Esophagus squamous epithelium (tissue), 5 donors: ENCODE results near the gene IRF2BP2. TPM values are rescaled to one million over a fixed set of nuclear protein-coding genes. Genes with fewer than 3 reads are reported as not detected.

Experiments used
- DNase-seq: peaks from one replicate; lab custom pipeline; 2025; lab: John Stamatoyannopoulos, UW
- H3K27ac ChIP-seq, 4 donors: fragments of 200-600 bp; sonication (generic); one replicate each; pipeline ENCODE4 v1.5.1; 2016 to 2019; ENCODE audit warnings: mild to moderate bottlenecking in 1 of 4
- H3K27me3 ChIP-seq, 4 donors: fragments of 200-600 bp; sonication (generic); 1 replicate in 3 of 4; 2 replicates in 1 of 4; pipeline versions ENCODE4 v1.5.1 to v1.6.0; 2017 to 2021; ENCODE audit warnings: antibody characterized with exemption in 1 of 4
- H3K36me3 ChIP-seq, 3 donors: fragments of 200-600 bp; sonication (generic); one replicate each; pipeline ENCODE4 v1.5.1; 2016 to 2019
- H3K4me1 ChIP-seq, 3 donors: fragments of 200-600 bp; sonication (generic); one replicate each; pipeline ENCODE4 v1.5.1; 2017 to 2019
- H3K4me3 ChIP-seq, 4 donors: fragments of 200-600 bp; sonication (generic); 1 replicate in 3 of 4; 2 replicates in 1 of 4; pipeline ENCODE4 v1.5.1; 2016 to 2019; ENCODE audit warnings: mild to moderate bottlenecking in 2 of 4, moderate library complexity in 1 of 4
- H3K9me3 ChIP-seq, 3 donors: fragments of 200-600 bp; sonication (generic); one replicate each; pipeline ENCODE4 v1.5.1; 2016 to 2019
- CTCF ChIP-seq, 6 experiments: fragments of 450-650 bp in 4 of 6; fragments of 200-600 bp in 2 of 6; sonication (generic) in 2 of 6; IDR thresholded peaks; one replicate each; pipeline ENCODE4 v1.5.1; 2016 to 2019; ENCODE audit warnings: antibody characterized with exemption in 6 of 6, mild to moderate bottlenecking in 4 of 6, moderate library complexity in 4 of 6
- POLR2A ChIP-seq, 4 donors: fragments of 450-650 bp; IDR thresholded peaks; one replicate each; pipeline ENCODE4 v1.6.1; 2017; ENCODE audit warnings: antibody characterized with exemption in 4 of 4, mild to moderate bottlenecking in 4 of 4, moderate library complexity in 3 of 4
- WGBS, 2 donors: methylation state at CpG; one replicate each; pipeline ENCODE4 v1.1.5; 2018; 5-methylcytosine and 5-hydroxymethylcytosine counted together
- intact Hi-C: fragments of 100-400 bp; cut with DNase I; formaldehyde crosslinking; loops from one replicate; pipeline ENCODE4 v1.15.0; 2022
- total RNA-seq, 4 donors: library from RNA; depleted of rRNA; stranded (reverse); fragments of >200 nt; gene quantifications; one replicate each; pipeline ENCODE4 v1.1.0, GENCODE V29; 2016
- donor health status: DM: yes; HTN: yes; CAD: no.

The IRF2BP2 gene
- total RNA-seq, result 10 to 100 TPM; 52.5 to 66.8 (median 57.6) TPM

- 0% methylated on average over 4 to 13 of the region's 62 CpGs for WGBS, 2 donors
- Histone ChIP-seq H3K4me3 (peak within 1 kb of the TSS; percentile 70 to 98 (median 85)), H3K27me3 (no peaks in the 10 kb centered on the region), H3K36me3 (peaks cover 6 to 20% (median 17%) of the 10 kb centered on the region in 3 donors), H3K27ac (peak within 1 kb of the TSS; percentile 99 to 100 (median 100)), H3K9me3 (no peaks in the 10 kb centered on the region), H3K4me1 (peaks cover 30 to 67% (median 34%) of the 10 kb centered on the region in 3 donors)
- intact Hi-C loops, result loop anchor here (10.0 kb wide), 1 partner anchor 385 kb away; no protein-coding TSS in a partner anchor
- peak in 3 of 4 donors; percentile 62 to 96 (median 95) for TF ChIP-seq POLR2A (IDR thresholded peaks at IDR 0.05)
- TF ChIP-seq CTCF (IDR thresholded peaks at IDR 0.05), result no peak
- DNase-seq, result no peak
These were observed at the start of gene IRF2BP2 for GRCh38 chr1:234610061-234610665. Gene IRF2BP2 (minus strand): TSS chr1:234610178. CDS start chr1:234609494, 684 bp downstream.

- H3K4me1 ChIP-seq, result peaks cover 17 to 67% (median 27%) of the 10 kb centered on the region in 3 donors
- no peaks in the 10 kb centered on the region for H3K27me3 ChIP-seq
- peak overlapping the region; percentile 90 to 94 (median 92) for H3K27ac ChIP-seq
- intact Hi-C loops, result no loop called here
- H3K36me3 ChIP-seq, result no peaks in the 10 kb centered on the region
- H3K4me3 ChIP-seq, result no peak overlapping the region
- H3K9me3 ChIP-seq, result no peaks in the 10 kb centered on the region
- WGBS, 2 donors, result 68 to 70% methylated on average over 9 of the region's 9 CpGs
- DNase-seq, result no peak
- TF ChIP-seq CTCF (IDR thresholded peaks at IDR 0.05) (no peak), POLR2A (IDR thresholded peaks at IDR 0.05) (no peak)
These were observed 49.6 kb upstream of the IRF2BP2 start for GRCh38 chr1:234659538-234659937.

GRCh38 chr1:234658138-234658537 is 48.2 kb upstream of the IRF2BP2 start:
- H3K4me3 ChIP-seq, result no peak overlapping the region
- peaks cover 17 to 67% (median 27%) of the 10 kb centered on the region in 3 donors for H3K4me1 ChIP-seq
- H3K36me3 ChIP-seq, result no peaks in the 10 kb centered on the region
- no peak for TF ChIP-seq CTCF (IDR thresholded peaks at IDR 0.05)
- TF ChIP-seq POLR2A (IDR thresholded peaks at IDR 0.05), result peak in 1 of 4 donors; percentile 17
- DNase-seq, result no peak
- no peaks in the 10 kb centered on the region for H3K9me3 ChIP-seq
- no peaks in the 10 kb centered on the region for H3K27me3 ChIP-seq
- 26 to 37% methylated on average over 2 to 3 of the region's 3 CpGs for WGBS, 2 donors
- intact Hi-C loops, result no loop called here
- peak overlapping the region; percentile 90 to 94 (median 92) for H3K27ac ChIP-seq

GRCh38 chr1:234656944-234657654 is 47.1 kb upstream of the IRF2BP2 start:
- intact Hi-C loops, result no loop called here
- TF ChIP-seq CTCF (IDR thresholded peaks at IDR 0.05) (peak in 1 of 6 experiments; percentile 12), POLR2A (IDR thresholded peaks at IDR 0.05) (peak in 3 of 4 donors; percentile 12 to 51 (median 50))
- no peaks in the 10 kb centered on the region for H3K9me3 ChIP-seq
- H3K4me3 ChIP-seq, result peak overlapping the region; percentile 18 to 54 (median 27)
- peak overlapping the region; percentile 90 to 94 (median 92) for H3K27ac ChIP-seq
- H3K27me3 ChIP-seq, result no peaks in the 10 kb centered on the region
- no peak for DNase-seq
- WGBS, 2 donors, result 30 to 37% methylated on average over 12 of the region's 12 CpGs
- peaks cover 17 to 67% (median 27%) of the 10 kb centered on the region in 3 donors for H3K4me1 ChIP-seq
- H3K36me3 ChIP-seq, result no peaks in the 10 kb centered on the region
